Neural cell (in vitro differentiated cells): ENCODE data around the gene RILPL2.

ENCODE experiments used
- CTCF ChIP-seq: fragments of 450-650 bp; IDR thresholded peaks from 2 replicates; pipeline ENCODE4 v1.5.1; 2014; ENCODE audit warnings: antibody characterized with exemption, mild to moderate bottlenecking, moderate library complexity; ENCODE audit not compliant: poor library complexity, severe bottlenecking
- EP300 ChIP-seq: fragments of 450-650 bp; conservative IDR thresholded peaks from 2 replicates; pipeline ENCODE4 v1.6.1; 2014; ENCODE audit warnings: antibody characterized with exemption, mild to moderate bottlenecking, moderate library complexity; ENCODE audit not compliant: poor library complexity, severe bottlenecking
- EZH2 ChIP-seq: fragments of 200-600, 300-800 bp; shearing (Covaris generic), sonication (generic); IDR thresholded peaks from 2 replicates; pipeline ENCODE4 v1.6.1; 2014; ENCODE audit warnings: antibody characterized with exemption, low read length, borderline replicate concordance, mild to moderate bottlenecking; ENCODE audit not compliant: insufficient read depth, poor library complexity, severe bottlenecking
- MXI1 ChIP-seq: fragments of 450-650 bp; conservative IDR thresholded peaks from 2 replicates; pipeline ENCODE4 v1.6.1; 2014; ENCODE audit warnings: antibody characterized with exemption, mild to moderate bottlenecking; ENCODE audit not compliant: poor library complexity, severe bottlenecking
- POLR2AphosphoS5 ChIP-seq: IDR thresholded peaks from 2 replicates; pipeline ENCODE4 v1.6.1; 2012
- RAD21 ChIP-seq: fragments of 450-650 bp; conservative IDR thresholded peaks from 2 replicates; pipeline ENCODE4 v1.6.1; 2014; ENCODE audit warnings: antibody characterized with exemption, mild to moderate bottlenecking, moderate library complexity
- REST ChIP-seq: IDR thresholded peaks from 2 replicates; pipeline ENCODE4 v1.6.1; 2012; ENCODE audit warnings: borderline replicate concordance
- TAF1 ChIP-seq: IDR thresholded peaks from 2 replicates; pipeline ENCODE4 v1.6.1; 2012; ENCODE audit warnings: low read depth

- TF ChIP-seq CTCF (no peak), POLR2AphosphoS5 (no peak), REST (no peak), TAF1 (no peak), EZH2 (no peak), EP300 (no peak), MXI1 (no peak), RAD21 (no peak)
These were observed 36.0 kb upstream of the RILPL2 start for GRCh38 chr12:123472438-123472849.
